Measurements from ENCODE around the gene PDE1A.

Gene PDE1A

GRCh38 chr2:182103526-182103925 lies 323.3 kb downstream of the PDE1A start:
- no peak for TF ChIP-seq CTCF (conservative IDR thresholded peaks at IDR 0.05)
- H3K27ac ChIP-seq: no peak overlapping the region

- peak; percentile 14 for TF ChIP-seq CTCF (conservative IDR thresholded peaks at IDR 0.05)
- no peak overlapping the region for H3K27ac ChIP-seq
Observed at GRCh38 chr2:182101263-182101662, 325.6 kb downstream of the PDE1A start.

GRCh38 chr2:182098648-182099047 lies 328.2 kb downstream of the PDE1A start:
- H3K27ac ChIP-seq: no peak overlapping the region

GRCh38 chr2:182097571-182098164 lies 329.2 kb downstream of the PDE1A start:
- TF ChIP-seq CTCF (conservative IDR thresholded peaks at IDR 0.05): no peak
- no peak overlapping the region for H3K27ac ChIP-seq

More at GRCh38 chr2:182098648-182099047, 328.2 kb downstream of the PDE1A start:
- TF ChIP-seq CTCF (conservative IDR thresholded peaks at IDR 0.05): no peak

- H3K27ac ChIP-seq: no peak overlapping the region
- TF ChIP-seq CTCF (conservative IDR thresholded peaks at IDR 0.05): no peak
Observed at GRCh38 chr2:182090486-182090885, 336.4 kb downstream of the PDE1A start.
